Cerebellar cortex (tissue), 1 donor: ENCODE measurements around the gene MAGEA6.
"Not testable (repeated sequence)": the region's sequence is repeated elsewhere in the genome, so short reads cannot be mapped to it uniquely, and the experiment has no call there.

Experiments used
- DNase-seq: peaks from one replicate; pipeline ENCODE4 v3.0.0-alpha.2; 2015; ENCODE audit warnings: low spot score

Gene MAGEA6

GRCh38 chrX:152769549-152770289 lies at the start of gene MAGEA6:
Gene MAGEA6 (minus strand): TSS chrX:152769689. CDS start chrX:152767650, 2,039 bp downstream.
- not testable (repeated sequence) for DNase-seq

- DNase-seq: no peak
Measured at GRCh38 chrX:152819266-152819665, 49.8 kb upstream of the MAGEA6 start.

- no peak for DNase-seq
Measured at GRCh38 chrX:152818356-152818755, 48.9 kb upstream of the MAGEA6 start.

- DNase-seq: peak; percentile 19
Measured at GRCh38 chrX:152817078-152817764, 47.7 kb upstream of the MAGEA6 start.

- DNase-seq: no peak
Measured at GRCh38 chrX:152814048-152814447, 44.6 kb upstream of the MAGEA6 start.

GRCh38 chrX:152813206-152813605 lies 43.7 kb upstream of the MAGEA6 start:
- no peak for DNase-seq

- DNase-seq: no peak
Measured at GRCh38 chrX:152810403-152810802, 40.9 kb upstream of the MAGEA6 start.

- no peak for DNase-seq
Measured at GRCh38 chrX:152806035-152806434, 36.5 kb upstream of the MAGEA6 start.

- DNase-seq: no peak
Measured at GRCh38 chrX:152798945-152799344, 29.5 kb upstream of the MAGEA6 start.

- not testable (repeated sequence) for DNase-seq
Measured at GRCh38 chrX:152787062-152787461, 17.6 kb upstream of the MAGEA6 start.

- not testable (repeated sequence) for DNase-seq
Measured at GRCh38 chrX:152766562-152766961, 2.9 kb downstream of the MAGEA6 start.

GRCh38 chrX:152761582-152761981 lies 7.9 kb downstream of the MAGEA6 start:
- DNase-seq: not testable (repeated sequence)

- not testable (repeated sequence) for DNase-seq
Measured at GRCh38 chrX:152759544-152759943, 9.9 kb downstream of the MAGEA6 start.

GRCh38 chrX:152758918-152759317 lies 10.6 kb downstream of the MAGEA6 start, which contains the start of gene CSAG3:
Gene CSAG3 (plus strand): TSS chrX:152759218.
- not testable (repeated sequence) for DNase-seq

- not testable (repeated sequence) for DNase-seq
Measured at GRCh38 chrX:152754871-152755270, 14.6 kb downstream of the MAGEA6 start.

- DNase-seq: not testable (repeated sequence)
Measured at GRCh38 chrX:152753686-152754650, 15.5 kb downstream of the MAGEA6 start, which contains the start of gene MAGEA2. Gene MAGEA2 (minus strand): TSS chrX:152753842. CDS start chrX:152751363, 2,479 bp downstream.

GRCh38 chrX:152738560-152738959 lies 30.9 kb downstream of the MAGEA6 start:
- DNase-seq: no peak

- DNase-seq: not testable (repeated sequence)
Measured at GRCh38 chrX:152736528-152736927, 33.0 kb downstream of the MAGEA6 start.

- no peak for DNase-seq
Measured at GRCh38 chrX:152735860-152736511, 33.5 kb downstream of the MAGEA6 start.

- DNase-seq: no peak
Measured at GRCh38 chrX:152735101-152735500, 34.4 kb downstream of the MAGEA6 start.

GRCh38 chrX:152734143-152734858 lies 35.2 kb downstream of the MAGEA6 start:
- DNase-seq: not testable (repeated sequence)
